ENCODE measurements around the gene DOCK8. TPM values are rescaled to one million over a fixed set of nuclear protein-coding genes. Genes with fewer than 3 reads are reported as not detected.

DOCK8 gene
- polyA plus RNA-seq, 1 donor (not counting 4 experiments of a cell fraction or from before 2014, with no cell fraction given), result 1.5 TPM

- peak; percentile 41 for DNase-seq (ENCODE audit: low read depth, low spot score)
- H3K79me2 ChIP-seq (ENCODE audit: control insufficient read depth, insufficient read depth, low read length), result no peaks in the 10 kb centered on the region
- no peaks in the 10 kb centered on the region for H3K9me3 ChIP-seq (ENCODE audit: control insufficient read depth, low read depth, low read length)
- dilution Hi-C loops (cut with MboI; ENCODE audit: extremely low pct_ligation_motif_present, low sequenced_read_pairs), result no loop called here
- TF ChIP-seq CTCF (optimal IDR thresholded peaks at IDR 0.05 in 1 of 3, IDR thresholded peaks at IDR 0.05 in 1 of 3, conservative IDR thresholded peaks at IDR 0.05 in 1 of 3; ENCODE audit: extremely low read depth in 1 of 3, insufficient read depth in 2 of 3, low read length in 3 of 3), result peak in 1 of 3 experiments; percentile 5
- no peak for TF ChIP-seq EZH2 (IDR thresholded peaks at IDR 0.05; ENCODE audit: low read length)
- no peak overlapping the region for H3K9ac ChIP-seq (ENCODE audit: control insufficient read depth, extremely low read depth, insufficient read depth, low read length)
- no peak overlapping the region for H3K4me2 ChIP-seq (ENCODE audit: control insufficient read depth, extremely low read depth, insufficient read depth, low read depth, low read length)
- H4K20me1 ChIP-seq (ENCODE audit: control insufficient read depth, extremely low read depth, insufficient read depth, low read length), result no peaks in the 10 kb centered on the region
- H3K9me1 ChIP-seq (ENCODE audit: control insufficient read depth, extremely low read depth, insufficient read depth, low read length), result no peaks in the 10 kb centered on the region
- peak overlapping the region; percentile 24 for H3K27ac ChIP-seq (ENCODE audit: control insufficient read depth, insufficient read depth, low read length)
- H3K4me1 ChIP-seq (ENCODE audit: control insufficient read depth, extremely low read depth, insufficient read depth, low read length), result peaks cover 13% of the 10 kb centered on the region
- no peak overlapping the region for H2AFZ ChIP-seq (ENCODE audit: control insufficient read depth, low read length)
- no peak overlapping the region for H3K4me3 ChIP-seq (ENCODE audit: control insufficient read depth in 2 of 3, extremely low read depth in 1 of 3, insufficient read depth in 2 of 3, low read depth in 1 of 3, low read length in 3 of 3)
- H3K36me3 ChIP-seq (ENCODE audit: control insufficient read depth in 2 of 2, extremely low read depth in 1 of 2, insufficient read depth in 2 of 2, low read length in 2 of 2), result no peaks in the 10 kb centered on the region
- FAIRE-seq, result peak; percentile 91
- no peaks in the 10 kb centered on the region for H3K27me3 ChIP-seq (ENCODE audit: control insufficient read depth, extremely low read depth, insufficient read depth, low read length)
These were observed 10.2 kb downstream of the DOCK8 start for GRCh38 chr9:224582-225520.

GRCh38 chr9:227860-228259 is 13.2 kb downstream of the DOCK8 start:
- no peak overlapping the region for H3K9ac ChIP-seq (ENCODE audit: control insufficient read depth, extremely low read depth, insufficient read depth, low read length)
- H3K27me3 ChIP-seq (ENCODE audit: control insufficient read depth, extremely low read depth, insufficient read depth, low read length), result no peaks in the 10 kb centered on the region
- H4K20me1 ChIP-seq (ENCODE audit: control insufficient read depth, extremely low read depth, insufficient read depth, low read length), result no peaks in the 10 kb centered on the region
- H3K36me3 ChIP-seq (ENCODE audit: control insufficient read depth in 2 of 2, extremely low read depth in 1 of 2, insufficient read depth in 2 of 2, low read length in 2 of 2), result no peaks in the 10 kb centered on the region
- no peaks in the 10 kb centered on the region for H3K9me1 ChIP-seq (ENCODE audit: control insufficient read depth, extremely low read depth, insufficient read depth, low read length)
- FAIRE-seq, result no peak
- TF ChIP-seq EZH2 (IDR thresholded peaks at IDR 0.05; ENCODE audit: low read length) (no peak), CTCF (optimal IDR thresholded peaks at IDR 0.05 in 1 of 3, IDR thresholded peaks at IDR 0.05 in 1 of 3, conservative IDR thresholded peaks at IDR 0.05 in 1 of 3; ENCODE audit: extremely low read depth in 1 of 3, insufficient read depth in 2 of 3, low read length in 3 of 3) (no peak)
- H3K4me2 ChIP-seq (ENCODE audit: control insufficient read depth, extremely low read depth, insufficient read depth, low read depth, low read length), result no peak overlapping the region
- dilution Hi-C loops (cut with MboI; ENCODE audit: extremely low pct_ligation_motif_present, low sequenced_read_pairs), result no loop called here
- H3K9me3 ChIP-seq (ENCODE audit: control insufficient read depth, low read depth, low read length), result no peaks in the 10 kb centered on the region
- H3K4me1 ChIP-seq (ENCODE audit: control insufficient read depth, extremely low read depth, insufficient read depth, low read length), result peaks cover 13% of the 10 kb centered on the region
- no peak overlapping the region for H3K27ac ChIP-seq (ENCODE audit: control insufficient read depth, insufficient read depth, low read length)
- no peaks in the 10 kb centered on the region for H3K79me2 ChIP-seq (ENCODE audit: control insufficient read depth, insufficient read depth, low read length)
- DNase-seq (ENCODE audit: low read depth, low spot score), result no peak
- no peak overlapping the region for H3K4me3 ChIP-seq (ENCODE audit: control insufficient read depth in 2 of 3, extremely low read depth in 1 of 3, insufficient read depth in 2 of 3, low read depth in 1 of 3, low read length in 3 of 3)
- H2AFZ ChIP-seq (ENCODE audit: control insufficient read depth, low read length), result no peak overlapping the region
